Measurements from ENCODE around the gene AVEN. TPM values are rescaled to one million over a fixed set of nuclear protein-coding genes. Genes with fewer than 3 reads are reported as not detected.
"Not testable (repeated sequence)": the region's sequence is repeated elsewhere in the genome, so short reads cannot be mapped to it uniquely, and the experiment has no call there.

AVEN gene
- total RNA-seq, 3 donors from 2014 or later (not counting 1 experiment from before 2014, with no cell fraction given), result 9.8 to 11.8 (median 9.9) TPM

DNA sequence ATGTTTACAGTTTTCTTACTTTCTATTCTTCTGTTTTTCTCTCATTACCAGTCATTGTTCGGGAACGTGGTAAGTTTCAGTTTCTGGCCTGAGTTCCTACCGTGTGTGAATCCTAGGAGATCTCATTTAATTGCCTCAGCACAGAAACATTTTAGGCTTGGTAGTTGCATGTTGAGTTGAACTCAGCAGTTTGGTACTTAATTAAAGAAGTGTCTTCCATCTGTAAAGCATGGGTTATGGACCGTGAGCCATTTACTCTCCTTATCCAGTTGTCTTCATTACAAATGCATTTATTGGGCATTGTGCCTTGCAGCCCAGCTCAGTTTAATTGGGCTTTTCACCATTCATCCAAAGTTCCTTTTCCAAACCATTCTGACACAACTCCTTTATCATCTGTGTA, 212.8 kb downstream of the AVEN start:
- TF ChIP-seq, protein P1, sequence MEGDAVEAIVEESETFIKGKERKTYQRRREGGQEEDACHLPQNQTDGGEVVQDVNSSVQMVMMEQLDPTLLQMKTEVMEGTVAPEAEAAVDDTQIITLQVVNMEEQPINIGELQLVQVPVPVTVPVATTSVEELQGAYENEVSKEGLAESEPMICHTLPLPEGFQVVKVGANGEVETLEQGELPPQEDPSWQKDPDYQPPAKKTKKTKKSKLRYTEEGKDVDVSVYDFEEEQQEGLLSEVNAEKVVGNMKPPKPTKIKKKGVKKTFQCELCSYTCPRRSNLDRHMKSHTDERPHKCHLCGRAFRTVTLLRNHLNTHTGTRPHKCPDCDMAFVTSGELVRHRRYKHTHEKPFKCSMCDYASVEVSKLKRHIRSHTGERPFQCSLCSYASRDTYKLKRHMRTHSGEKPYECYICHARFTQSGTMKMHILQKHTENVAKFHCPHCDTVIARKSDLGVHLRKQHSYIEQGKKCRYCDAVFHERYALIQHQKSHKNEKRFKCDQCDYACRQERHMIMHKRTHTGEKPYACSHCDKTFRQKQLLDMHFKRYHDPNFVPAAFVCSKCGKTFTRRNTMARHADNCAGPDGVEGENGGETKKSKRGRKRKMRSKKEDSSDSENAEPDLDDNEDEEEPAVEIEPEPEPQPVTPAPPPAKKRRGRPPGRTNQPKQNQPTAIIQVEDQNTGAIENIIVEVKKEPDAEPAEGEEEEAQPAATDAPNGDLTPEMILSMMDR (IDR thresholded peaks at IDR 0.05), result no peak
- 94% methylated on average over 4 of the region's 4 CpGs for WGBS (ENCODE audit: insufficient coverage)
- no peak for DNase-seq
- Histone ChIP-seq H3K4me3 (ENCODE audit: low read length) (no peak overlapping the region), H3K36me3 (ENCODE audit: control insufficient read depth, insufficient read depth, low read length) (no peaks in the 10 kb centered on the region), H3K9me3 (ENCODE audit: control insufficient read depth, insufficient read depth, low read length) (no peaks in the 10 kb centered on the region), H3K27ac (ENCODE audit: low read length) (no peak overlapping the region), H3K27me3 (ENCODE audit: control insufficient read depth, insufficient read depth, low read length) (no peaks in the 10 kb centered on the region), H3K4me1 (ENCODE audit: control insufficient read depth, insufficient read depth, low read length) (no peaks in the 10 kb centered on the region)
- H3K27ac Mint-ChIP-seq, result no peak overlapping the region
- H3K4me3 Mint-ChIP-seq, result no peak overlapping the region
- intact Hi-C loops (cut with micrococcal nuclease), result no loop called here
- peaks cover 0 to 12% of the 10 kb centered on the region in 2 donors for H3K27me3 Mint-ChIP-seq (ENCODE audit: low read depth in 2 of 2)
- no peaks in the 10 kb centered on the region for H3K4me1 Mint-ChIP-seq
- no peaks in the 10 kb centered on the region for H3K36me3 Mint-ChIP-seq
- no peak for ATAC-seq
- H3K9me3 Mint-ChIP-seq, result no peaks in the 10 kb centered on the region

DNA sequence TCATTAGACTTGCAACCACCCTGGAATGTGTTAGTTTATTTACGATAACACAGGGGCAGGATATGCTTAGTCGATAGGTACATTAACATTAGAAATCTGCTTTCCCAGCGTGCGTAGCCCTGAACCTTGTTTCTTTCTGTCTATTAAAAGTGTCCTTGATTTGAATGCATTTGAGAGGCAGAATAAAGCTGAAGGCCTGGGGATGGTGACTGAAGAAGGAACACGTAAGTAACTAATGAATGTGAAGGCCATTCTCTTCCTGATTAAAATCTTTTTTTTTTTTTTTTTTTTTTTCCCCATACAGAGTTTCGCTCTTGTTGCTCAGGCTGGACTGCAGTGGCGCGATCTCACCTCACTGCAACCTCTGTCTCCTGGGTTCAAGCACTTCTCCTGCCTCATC, 213.6 kb downstream of the AVEN start:
- no peak overlapping the region for H3K27ac ChIP-seq (ENCODE audit: low read length)
- H3K4me1 ChIP-seq (ENCODE audit: control insufficient read depth, insufficient read depth, low read length), result no peaks in the 10 kb centered on the region
- H3K4me3 ChIP-seq (ENCODE audit: low read length), result no peak overlapping the region
- H3K9me3 ChIP-seq (ENCODE audit: control insufficient read depth, insufficient read depth, low read length), result no peaks in the 10 kb centered on the region
- Mint-ChIP-seq H3K4me1 (no peaks in the 10 kb centered on the region), H3K36me3 (no peaks in the 10 kb centered on the region), H3K27ac (no peak overlapping the region), H3K9me3 (no peaks in the 10 kb centered on the region), H3K4me3 (no peak overlapping the region), H3K27me3 (ENCODE audit: low read depth in 2 of 2) (peaks cover 0 to 12% of the 10 kb centered on the region in 2 donors)
- DNase-seq (no peak), ATAC-seq (no peak)
- TF ChIP-seq, protein P1 (IDR thresholded peaks at IDR 0.05), result no peak
- 97% methylated on average over 8 of the region's 8 CpGs for WGBS (ENCODE audit: insufficient coverage)
- no peaks in the 10 kb centered on the region for H3K27me3 ChIP-seq (ENCODE audit: control insufficient read depth, insufficient read depth, low read length)
- H3K36me3 ChIP-seq (ENCODE audit: control insufficient read depth, insufficient read depth, low read length), result no peaks in the 10 kb centered on the region
- intact Hi-C loops (cut with micrococcal nuclease), result no loop called here

DNA sequence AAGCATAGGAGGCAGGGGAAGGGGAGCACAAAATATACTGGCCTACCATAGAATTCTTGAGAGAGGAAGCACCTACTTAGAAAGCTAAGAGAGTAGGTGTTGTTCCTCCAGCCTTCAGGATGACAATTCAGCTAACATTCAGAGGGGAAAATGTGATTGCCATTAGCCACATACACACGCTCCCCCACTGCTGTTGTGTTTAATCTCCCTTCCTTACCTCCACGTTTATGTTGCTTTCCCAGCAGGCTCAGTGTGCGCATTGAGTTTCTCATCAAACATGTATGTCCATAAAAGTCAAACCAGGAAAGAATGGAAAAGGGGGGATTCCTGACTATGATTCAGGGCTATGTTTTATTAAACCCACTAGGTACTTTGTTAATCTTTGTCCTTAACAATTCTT, 215.9 kb downstream of the AVEN start:
- no peak for DNase-seq
- Histone ChIP-seq H3K27ac (ENCODE audit: low read length) (no peak overlapping the region), H3K36me3 (ENCODE audit: control insufficient read depth, insufficient read depth, low read length) (no peaks in the 10 kb centered on the region), H3K4me1 (ENCODE audit: control insufficient read depth, insufficient read depth, low read length) (no peaks in the 10 kb centered on the region), H3K27me3 (ENCODE audit: control insufficient read depth, insufficient read depth, low read length) (no peaks in the 10 kb centered on the region), H3K4me3 (ENCODE audit: low read length) (no peak overlapping the region), H3K9me3 (ENCODE audit: control insufficient read depth, insufficient read depth, low read length) (no peaks in the 10 kb centered on the region)
- no peaks in the 10 kb centered on the region for H3K9me3 Mint-ChIP-seq
- TF ChIP-seq, protein P1 (IDR thresholded peaks at IDR 0.05), result no peak
- no peaks in the 10 kb centered on the region for H3K4me1 Mint-ChIP-seq
- H3K27ac Mint-ChIP-seq, result no peak overlapping the region
- H3K36me3 Mint-ChIP-seq, result no peaks in the 10 kb centered on the region
- no peak overlapping the region for H3K4me3 Mint-ChIP-seq
- 83% methylated on average over 2 of the region's 3 CpGs for WGBS (ENCODE audit: insufficient coverage)
- peaks cover 0 to 12% of the 10 kb centered on the region in 2 donors for H3K27me3 Mint-ChIP-seq (ENCODE audit: low read depth in 2 of 2)
- ATAC-seq, result no peak
- intact Hi-C loops (cut with micrococcal nuclease), result no loop called here

DNA sequence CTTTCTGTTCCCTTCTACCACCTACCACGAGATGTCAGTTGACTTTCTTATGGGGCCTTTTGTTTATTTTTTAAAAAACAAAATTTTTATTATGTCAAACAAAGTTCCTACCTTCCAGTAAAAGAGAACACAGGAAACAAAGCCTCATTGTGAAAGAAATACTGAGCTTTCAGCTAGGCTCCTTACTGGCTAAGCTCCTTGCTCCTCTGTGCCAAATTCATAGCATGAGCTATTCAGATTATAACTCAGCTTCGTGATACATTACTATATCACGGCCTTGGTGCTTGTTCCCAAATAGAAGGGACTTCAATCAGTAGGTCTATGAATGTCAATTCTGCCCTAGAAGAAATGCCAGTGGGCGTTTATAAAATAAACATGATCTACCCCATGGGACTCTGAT, 216.5 kb downstream of the AVEN start:
- Mint-ChIP-seq H3K9me3 (no peaks in the 10 kb centered on the region), H3K27me3 (ENCODE audit: low read depth in 2 of 2) (peaks cover 0 to 12% of the 10 kb centered on the region in 2 donors), H3K4me3 (no peak overlapping the region), H3K36me3 (no peaks in the 10 kb centered on the region), H3K27ac (no peak overlapping the region), H3K4me1 (no peaks in the 10 kb centered on the region)
- Histone ChIP-seq H3K27me3 (ENCODE audit: control insufficient read depth, insufficient read depth, low read length) (no peaks in the 10 kb centered on the region), H3K27ac (ENCODE audit: low read length) (no peak overlapping the region), H3K4me3 (ENCODE audit: low read length) (no peak overlapping the region), H3K36me3 (ENCODE audit: control insufficient read depth, insufficient read depth, low read length) (no peaks in the 10 kb centered on the region), H3K4me1 (ENCODE audit: control insufficient read depth, insufficient read depth, low read length) (no peaks in the 10 kb centered on the region), H3K9me3 (ENCODE audit: control insufficient read depth, insufficient read depth, low read length) (no peaks in the 10 kb centered on the region)
- ATAC-seq, result no peak
- DNase-seq, result no peak
- intact Hi-C loops (cut with micrococcal nuclease), result no loop called here
- WGBS (ENCODE audit: insufficient coverage), result 79% methylated on average over 3 of the region's 4 CpGs
- TF ChIP-seq, protein P1 (IDR thresholded peaks at IDR 0.05), result no peak

DNA sequence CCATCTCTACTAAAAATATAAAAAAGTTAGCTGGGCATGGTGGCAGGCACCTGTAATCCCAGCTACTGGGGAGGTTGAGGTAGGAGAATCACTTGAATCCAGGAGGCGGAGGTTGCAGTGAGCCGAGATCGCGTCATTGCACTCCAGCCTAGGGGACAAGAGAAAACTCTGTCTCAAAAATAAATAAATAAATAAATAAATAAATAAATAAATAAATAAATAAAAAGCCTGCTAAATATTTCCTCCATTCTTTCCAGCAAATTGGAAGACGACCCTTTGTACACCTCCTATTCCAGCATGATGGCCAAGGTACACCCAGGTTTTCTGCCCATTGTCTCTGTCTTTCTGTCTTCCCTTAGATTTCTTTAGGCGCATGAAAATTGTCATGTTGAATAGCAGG, 219.5 kb downstream of the AVEN start:
- H3K9me3 ChIP-seq (ENCODE audit: control insufficient read depth, insufficient read depth, low read length); H3K4me1 Mint-ChIP-seq; H3K27me3 Mint-ChIP-seq (ENCODE audit: low read depth in 2 of 2); DNase-seq; H3K36me3 ChIP-seq (ENCODE audit: control insufficient read depth, insufficient read depth, low read length); H3K4me3 Mint-ChIP-seq; H3K27ac ChIP-seq (ENCODE audit: low read length); H3K27ac Mint-ChIP-seq; H3K4me1 ChIP-seq (ENCODE audit: control insufficient read depth, insufficient read depth, low read length); H3K27me3 ChIP-seq (ENCODE audit: control insufficient read depth, insufficient read depth, low read length); intact Hi-C loops (cut with micrococcal nuclease); ATAC-seq; H3K4me3 ChIP-seq (ENCODE audit: low read length); H3K36me3 Mint-ChIP-seq; H3K9me3 Mint-ChIP-seq: not testable (repeated sequence)
- 91% methylated on average over 2 of the region's 6 CpGs for WGBS (ENCODE audit: insufficient coverage)

Measured in natural killer cell (primary cell).